ENCODE results near the gene PARD3.

GRCh38 chr10:34850558-34850957 lies 35.5 kb upstream of the PARD3 start:
- no peak for TF ChIP-seq HDAC2 (IDR thresholded peaks at IDR 0.05)
- TF ChIP-seq REST (IDR thresholded peaks at IDR 0.05), result no peak
- TF ChIP-seq NPAS2 (CRISPR knock-in tag; IDR thresholded peaks at IDR 0.05; ENCODE audit: borderline replicate concordance), result no peak
- TF ChIP-seq RNF2 (IDR thresholded peaks at IDR 0.05; ENCODE audit: borderline replicate concordance, low read depth), result no peak
- no peak for TF ChIP-seq CTCF (IDR thresholded peaks at IDR 0.05)
- no peak for TF ChIP-seq NFE2L2 (conservative IDR thresholded peaks at IDR 0.05; ENCODE audit: low read length)
- no peak for TF ChIP-seq TP53 (CRISPR knock-in tag; IDR thresholded peaks at IDR 0.05)
- peak; percentile 68 for TF ChIP-seq MAFK (IDR thresholded peaks at IDR 0.05; ENCODE audit: partially characterized antibody)
- no peak for TF ChIP-seq RAD21 (conservative IDR thresholded peaks at IDR 0.05 in 1 of 2, IDR thresholded peaks at IDR 0.05 in 1 of 2)
- no peak for TF ChIP-seq HMGXB4 (CRISPR knock-in tag; IDR thresholded peaks at IDR 0.05; ENCODE audit: borderline replicate concordance)

Data from A549 (cell line).